Measurements from ENCODE around the gene HBE1. TPM values are rescaled to one million over a fixed set of nuclear protein-coding genes. Genes with fewer than 3 reads are reported as not detected.

Gene HBE1
- total RNA-seq, 1 experiment from 2014 or later = 3.2 TPM

- no peaks in the 10 kb centered on the region for H3K27me3 ChIP-seq (ENCODE audit: control insufficient read depth, insufficient read depth, low read length)
- TF ChIP-seq SIN3A (IDR thresholded peaks at IDR 0.05; ENCODE audit: borderline replicate concordance, insufficient read depth, low read depth, low read length) (no peak), POLR2AphosphoS5 (IDR thresholded peaks at IDR 0.05; ENCODE audit: low read depth, low read length) (no peak), TCF7L2 (IDR thresholded peaks at IDR 0.05; ENCODE audit: low read depth, low read length) (no peak), CTCF (IDR thresholded peaks at IDR 0.05) (no peak), REST (IDR thresholded peaks at IDR 0.05; ENCODE audit: insufficient read depth in 1 of 2, low read depth in 2 of 2, low read length in 1 of 2) (no peak)
- H3K4me3 ChIP-seq (ENCODE audit: low read depth in 2 of 2, low read length in 2 of 2) = no peak overlapping the region
- ATAC-seq = no peak
- intact Hi-C loops (cut with micrococcal nuclease; ENCODE audit: unreplicated experiment) = no loop called here
- no peak for DNase-seq (ENCODE audit: low read depth, low spot score)
- no peaks in the 10 kb centered on the region for H3K36me3 ChIP-seq (ENCODE audit: control insufficient read depth, insufficient read depth, low read length)
- POLR2A ChIA-PET = no interaction called here
- no peak overlapping the region for H3K27ac ChIP-seq (ENCODE audit: low read length)
- CTCF ChIA-PET = no interaction called here
- H3K9me3 ChIP-seq (ENCODE audit: control insufficient read depth, insufficient read depth, low read depth, low read length) = no peaks in the 10 kb centered on the region
- no peaks in the 10 kb centered on the region for H3K4me1 ChIP-seq (ENCODE audit: control insufficient read depth, insufficient read depth, low read length)
- in situ Hi-C loops (cut with HindIII; ENCODE audit: low pct_unique_long_range_greater_than_20kb, low sequenced_read_pairs) = no loop called here
- no TSS peak for BruUV-seq (replicated peaks)
Measured at GRCh38 chr11:5252919-5253265, 16.9 kb downstream of the HBE1 start.

GRCh38 chr11:5252192-5252918 is 17.4 kb downstream of the HBE1 start:
- DNase-seq (ENCODE audit: low read depth, low spot score) (no peak), ATAC-seq (no peak)
- intact Hi-C loops (cut with micrococcal nuclease; ENCODE audit: unreplicated experiment) = no loop called here
- POLR2A ChIA-PET = no interaction called here
- BruUV-seq (replicated peaks) = no TSS peak
- H3K4me3 ChIP-seq (ENCODE audit: low read depth in 2 of 2, low read length in 2 of 2) = no peak overlapping the region
- no peaks in the 10 kb centered on the region for H3K9me3 ChIP-seq (ENCODE audit: control insufficient read depth, insufficient read depth, low read depth, low read length)
- H3K27ac ChIP-seq (ENCODE audit: low read length) = no peak overlapping the region
- no peaks in the 10 kb centered on the region for H3K36me3 ChIP-seq (ENCODE audit: control insufficient read depth, insufficient read depth, low read length)
- no peaks in the 10 kb centered on the region for H3K27me3 ChIP-seq (ENCODE audit: control insufficient read depth, insufficient read depth, low read length)
- CTCF ChIA-PET = no interaction called here
- H3K4me1 ChIP-seq (ENCODE audit: control insufficient read depth, insufficient read depth, low read length) = no peaks in the 10 kb centered on the region
- in situ Hi-C loops (cut with HindIII; ENCODE audit: low pct_unique_long_range_greater_than_20kb, low sequenced_read_pairs) = no loop called here
- TF ChIP-seq SIN3A (IDR thresholded peaks at IDR 0.05; ENCODE audit: borderline replicate concordance, insufficient read depth, low read depth, low read length) (no peak), REST (IDR thresholded peaks at IDR 0.05; ENCODE audit: insufficient read depth in 1 of 2, low read depth in 2 of 2, low read length in 1 of 2) (no peak), POLR2AphosphoS5 (IDR thresholded peaks at IDR 0.05; ENCODE audit: low read depth, low read length) (no peak), CTCF (IDR thresholded peaks at IDR 0.05) (no peak), TCF7L2 (IDR thresholded peaks at IDR 0.05; ENCODE audit: low read depth, low read length) (no peak)

Data from Panc1 (cell line).